Endothelial cell of umbilical vein (primary cell): ENCODE data around the gene ANXA6.

Experiments
- EZH2 ChIP-seq: IDR thresholded peaks from 2 replicates; pipeline ENCODE4 v1.6.1; 2012; ENCODE audit warnings: borderline replicate concordance, low read depth, mild to moderate bottlenecking, moderate library complexity, low read length, inconsistent platforms; ENCODE audit not compliant: severe bottlenecking
- FOS ChIP-seq: IDR thresholded peaks from 2 replicates; pipeline ENCODE4 v1.6.1; 2011; ENCODE audit warnings: mild to moderate bottlenecking, low read length, moderate library complexity, borderline replicate concordance; ENCODE audit not compliant: insufficient read depth
- GATA2 ChIP-seq: IDR thresholded peaks from 2 replicates; pipeline ENCODE4 v1.7.0; 2011; ENCODE audit warnings: low read depth, mild to moderate bottlenecking, moderate library complexity, mixed read lengths, low read length; ENCODE audit not compliant: insufficient read length, insufficient read depth
- POLR2A ChIP-seq: IDR thresholded peaks from 2 replicates; pipeline ENCODE4 v1.6.1; 2012; ENCODE audit warnings: low read depth, mild to moderate bottlenecking, control low read depth, low read length
- POLR2AphosphoS5 ChIP-seq: IDR thresholded peaks from 2 replicates; pipeline ENCODE4 v1.6.1; 2012; ENCODE audit warnings: low read depth, mild to moderate bottlenecking, control low read depth, low read length, moderate library complexity; ENCODE audit not compliant: insufficient read depth
- TF ChIP-seq, protein P1 (sequence below), 2 donors: IDR thresholded peaks; 1 replicate in 1 of 2; 2 replicates in 1 of 2; pipeline ENCODE4 v1.5.1; 2011; ENCODE audit warnings: low read length in 2 of 2, mild to moderate bottlenecking in 2 of 2, moderate library complexity in 2 of 2, control low read depth in 1 of 2, inconsistent platforms in 1 of 2, low read depth in 1 of 2; ENCODE audit not compliant: insufficient read depth in 1 of 2; ENCODE audit errors: extremely low read depth in 1 of 2

GRCh38 chr5:151144922-151145321, 12.7 kb downstream of the ANXA6 start:
- no peak for TF ChIP-seq POLR2A
- no peak for TF ChIP-seq EZH2
- TF ChIP-seq, protein P1, sequence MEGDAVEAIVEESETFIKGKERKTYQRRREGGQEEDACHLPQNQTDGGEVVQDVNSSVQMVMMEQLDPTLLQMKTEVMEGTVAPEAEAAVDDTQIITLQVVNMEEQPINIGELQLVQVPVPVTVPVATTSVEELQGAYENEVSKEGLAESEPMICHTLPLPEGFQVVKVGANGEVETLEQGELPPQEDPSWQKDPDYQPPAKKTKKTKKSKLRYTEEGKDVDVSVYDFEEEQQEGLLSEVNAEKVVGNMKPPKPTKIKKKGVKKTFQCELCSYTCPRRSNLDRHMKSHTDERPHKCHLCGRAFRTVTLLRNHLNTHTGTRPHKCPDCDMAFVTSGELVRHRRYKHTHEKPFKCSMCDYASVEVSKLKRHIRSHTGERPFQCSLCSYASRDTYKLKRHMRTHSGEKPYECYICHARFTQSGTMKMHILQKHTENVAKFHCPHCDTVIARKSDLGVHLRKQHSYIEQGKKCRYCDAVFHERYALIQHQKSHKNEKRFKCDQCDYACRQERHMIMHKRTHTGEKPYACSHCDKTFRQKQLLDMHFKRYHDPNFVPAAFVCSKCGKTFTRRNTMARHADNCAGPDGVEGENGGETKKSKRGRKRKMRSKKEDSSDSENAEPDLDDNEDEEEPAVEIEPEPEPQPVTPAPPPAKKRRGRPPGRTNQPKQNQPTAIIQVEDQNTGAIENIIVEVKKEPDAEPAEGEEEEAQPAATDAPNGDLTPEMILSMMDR (IDR thresholded peaks at IDR 0.05; ENCODE audit: extremely low read depth in 1 of 2, insufficient read depth in 1 of 2, low read depth in 1 of 2, low read length in 2 of 2): no peak
- TF ChIP-seq POLR2AphosphoS5: no peak
- no peak for TF ChIP-seq FOS
- no peak for TF ChIP-seq GATA2
